ENCODE measurements around the gene NPR1.

DNA sequence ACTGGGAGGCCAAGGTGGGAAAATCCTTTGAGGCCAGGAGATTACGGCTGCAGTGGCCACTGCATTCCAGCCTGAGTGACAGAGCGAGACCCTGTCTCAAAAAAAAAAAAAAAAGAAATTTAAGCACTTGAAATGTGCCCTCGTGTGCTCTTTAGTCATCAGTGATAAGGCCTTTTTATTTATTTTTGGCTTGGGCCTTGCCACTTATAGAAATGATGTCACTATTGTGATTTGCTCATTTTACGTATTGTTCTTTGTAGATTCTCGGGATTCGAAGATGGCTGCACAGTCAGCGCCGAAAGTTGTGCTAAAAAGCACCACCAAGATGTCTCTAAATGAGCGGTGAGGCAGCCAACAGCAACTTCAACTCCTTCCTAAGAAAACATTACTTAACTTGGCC lies 42.2 kb upstream of the NPR1 start:
- TF ChIP-seq, protein P1, sequence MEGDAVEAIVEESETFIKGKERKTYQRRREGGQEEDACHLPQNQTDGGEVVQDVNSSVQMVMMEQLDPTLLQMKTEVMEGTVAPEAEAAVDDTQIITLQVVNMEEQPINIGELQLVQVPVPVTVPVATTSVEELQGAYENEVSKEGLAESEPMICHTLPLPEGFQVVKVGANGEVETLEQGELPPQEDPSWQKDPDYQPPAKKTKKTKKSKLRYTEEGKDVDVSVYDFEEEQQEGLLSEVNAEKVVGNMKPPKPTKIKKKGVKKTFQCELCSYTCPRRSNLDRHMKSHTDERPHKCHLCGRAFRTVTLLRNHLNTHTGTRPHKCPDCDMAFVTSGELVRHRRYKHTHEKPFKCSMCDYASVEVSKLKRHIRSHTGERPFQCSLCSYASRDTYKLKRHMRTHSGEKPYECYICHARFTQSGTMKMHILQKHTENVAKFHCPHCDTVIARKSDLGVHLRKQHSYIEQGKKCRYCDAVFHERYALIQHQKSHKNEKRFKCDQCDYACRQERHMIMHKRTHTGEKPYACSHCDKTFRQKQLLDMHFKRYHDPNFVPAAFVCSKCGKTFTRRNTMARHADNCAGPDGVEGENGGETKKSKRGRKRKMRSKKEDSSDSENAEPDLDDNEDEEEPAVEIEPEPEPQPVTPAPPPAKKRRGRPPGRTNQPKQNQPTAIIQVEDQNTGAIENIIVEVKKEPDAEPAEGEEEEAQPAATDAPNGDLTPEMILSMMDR (IDR thresholded peaks at IDR 0.05): no peak
- TF ChIP-seq KDM5A (IDR thresholded peaks at IDR 0.05) (no peak), RAD21 (conservative IDR thresholded peaks at IDR 0.05 in 1 of 2, IDR thresholded peaks at IDR 0.05 in 1 of 2) (no peak), MAZ (IDR thresholded peaks at IDR 0.05; ENCODE audit: borderline replicate concordance, low read depth, low read length) (no peak), HOXA7 (CRISPR knock-in tag; IDR thresholded peaks at IDR 0.05) (no peak), ZFP36 (IDR thresholded peaks at IDR 0.05; ENCODE audit: borderline replicate concordance, partially characterized antibody) (no peak), POLR2A (IDR thresholded peaks at IDR 0.05; ENCODE audit: low read length) (no peak), ATOH8 (CRISPR knock-in tag; IDR thresholded peaks at IDR 0.05; ENCODE audit: low read depth) (no peak), EP300 (IDR thresholded peaks at IDR 0.05) (no peak), JUNB (IDR thresholded peaks at IDR 0.05) (no peak), REST (IDR thresholded peaks at IDR 0.05) (no peak)
